Upper lobe of left lung (tissue), 4 donors: Measurements from ENCODE around the gene ABCG1.

Experiments
- POLR2A ChIP-seq, 4 donors: fragments of 450-650 bp; IDR thresholded peaks; one replicate each; pipeline ENCODE4 v1.5.1; 2016 to 2017; ENCODE audit warnings: antibody characterized with exemption in 4 of 4, mild to moderate bottlenecking in 2 of 4
- TF ChIP-seq, protein P1 (sequence below), 6 experiments: fragments of 450-650 bp in 4 of 6; fragments of 200-600 bp in 2 of 6; sonication (generic) in 2 of 6; IDR thresholded peaks; one replicate each; pipeline ENCODE4 v1.5.1; 2016 to 2019; ENCODE audit warnings: antibody characterized with exemption in 6 of 6

DNA sequence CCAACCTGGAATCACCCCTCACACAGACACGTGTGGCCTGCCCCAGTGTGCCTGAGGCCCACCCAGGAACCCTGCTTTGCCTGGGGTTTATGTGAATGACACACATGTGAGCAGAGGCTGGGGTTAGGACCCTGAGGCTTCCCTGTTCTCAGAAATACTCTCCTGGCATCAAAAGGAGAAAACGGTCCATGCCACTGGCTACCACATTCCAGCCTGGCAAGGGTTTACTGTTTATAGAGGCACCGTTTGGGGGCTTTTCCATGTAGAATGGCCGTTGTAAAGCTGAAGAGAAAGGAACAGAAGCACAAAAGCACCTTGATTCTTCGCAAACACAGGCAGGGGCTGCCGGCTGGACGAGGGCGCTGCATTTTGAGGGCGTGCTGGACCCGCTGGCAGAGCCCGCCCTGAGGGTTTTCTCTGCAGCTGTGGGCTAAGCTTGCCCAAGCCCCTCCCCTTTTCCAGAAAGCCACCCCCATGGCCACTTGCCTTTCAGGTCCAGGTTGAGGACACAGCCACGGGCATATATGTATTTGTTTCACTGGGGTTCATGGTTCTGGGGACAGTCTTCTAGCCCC is 83.2 kb downstream of the ABCG1 start:
- no peak for TF ChIP-seq POLR2A (IDR thresholded peaks at IDR 0.05)
- TF ChIP-seq, protein P1, sequence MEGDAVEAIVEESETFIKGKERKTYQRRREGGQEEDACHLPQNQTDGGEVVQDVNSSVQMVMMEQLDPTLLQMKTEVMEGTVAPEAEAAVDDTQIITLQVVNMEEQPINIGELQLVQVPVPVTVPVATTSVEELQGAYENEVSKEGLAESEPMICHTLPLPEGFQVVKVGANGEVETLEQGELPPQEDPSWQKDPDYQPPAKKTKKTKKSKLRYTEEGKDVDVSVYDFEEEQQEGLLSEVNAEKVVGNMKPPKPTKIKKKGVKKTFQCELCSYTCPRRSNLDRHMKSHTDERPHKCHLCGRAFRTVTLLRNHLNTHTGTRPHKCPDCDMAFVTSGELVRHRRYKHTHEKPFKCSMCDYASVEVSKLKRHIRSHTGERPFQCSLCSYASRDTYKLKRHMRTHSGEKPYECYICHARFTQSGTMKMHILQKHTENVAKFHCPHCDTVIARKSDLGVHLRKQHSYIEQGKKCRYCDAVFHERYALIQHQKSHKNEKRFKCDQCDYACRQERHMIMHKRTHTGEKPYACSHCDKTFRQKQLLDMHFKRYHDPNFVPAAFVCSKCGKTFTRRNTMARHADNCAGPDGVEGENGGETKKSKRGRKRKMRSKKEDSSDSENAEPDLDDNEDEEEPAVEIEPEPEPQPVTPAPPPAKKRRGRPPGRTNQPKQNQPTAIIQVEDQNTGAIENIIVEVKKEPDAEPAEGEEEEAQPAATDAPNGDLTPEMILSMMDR (IDR thresholded peaks at IDR 0.05), result no peak
